Retina (tissue), 1 donor: ENCODE data around the gene DCC.

Experiments
- DNase-seq: peaks from one replicate; pipeline ENCODE4 v3.0.0-alpha.2; 2016

The DCC gene

GRCh38 chr18:53254265-53254664 is 914.3 kb downstream of the DCC start:
- DNase-seq = no peak

GRCh38 chr18:53261241-53261640 is 921.2 kb downstream of the DCC start:
- no peak for DNase-seq

DNA sequence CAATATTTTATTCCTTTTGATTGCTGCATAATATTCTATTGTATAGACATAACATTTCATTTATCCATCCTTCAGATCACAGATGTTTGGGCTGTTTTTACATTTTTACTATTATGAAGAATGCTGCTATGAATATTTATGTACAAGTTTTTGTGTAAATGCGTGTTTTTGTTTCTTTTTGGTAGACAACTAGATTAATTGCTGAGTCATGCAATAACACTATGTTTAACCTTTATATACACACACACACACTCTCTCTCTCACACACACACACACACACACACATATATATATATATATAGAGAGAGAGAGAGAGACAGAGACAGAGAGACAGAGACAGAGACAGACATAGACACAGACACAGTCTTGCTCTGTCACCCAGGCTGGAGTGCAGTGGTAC is 926.9 kb downstream of the DCC start:
- no peak for DNase-seq

GRCh38 chr18:53268455-53268854 is 928.5 kb downstream of the DCC start:
- no peak for DNase-seq

- DNase-seq = no peak
These were observed 941.4 kb downstream of the DCC start for GRCh38 chr18:53281406-53281805.

GRCh38 chr18:53283708-53284107 is 943.7 kb downstream of the DCC start:
- DNase-seq = no peak

DNA sequence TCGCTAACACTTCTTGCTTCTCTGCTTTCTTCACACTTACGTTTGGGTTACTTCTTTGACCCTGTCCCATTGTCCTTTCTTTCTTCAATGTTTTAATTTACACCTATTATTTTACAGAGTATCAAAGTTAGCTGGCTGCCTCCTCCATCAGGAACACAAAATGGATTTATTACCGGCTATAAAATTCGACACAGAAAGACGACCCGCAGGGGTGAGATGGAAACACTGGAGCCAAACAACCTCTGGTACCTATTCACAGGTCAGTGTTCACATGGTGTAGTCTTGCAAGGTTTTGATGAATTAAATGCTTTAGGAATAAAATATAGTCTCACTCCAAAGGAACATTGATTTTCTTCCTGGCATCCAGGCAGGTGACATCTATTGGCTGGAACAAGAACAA is 965.5 kb downstream of the DCC start:
- no peak for DNase-seq

GRCh38 chr18:53319628-53320027 is 979.6 kb downstream of the DCC start:
- no peak for DNase-seq

DNA sequence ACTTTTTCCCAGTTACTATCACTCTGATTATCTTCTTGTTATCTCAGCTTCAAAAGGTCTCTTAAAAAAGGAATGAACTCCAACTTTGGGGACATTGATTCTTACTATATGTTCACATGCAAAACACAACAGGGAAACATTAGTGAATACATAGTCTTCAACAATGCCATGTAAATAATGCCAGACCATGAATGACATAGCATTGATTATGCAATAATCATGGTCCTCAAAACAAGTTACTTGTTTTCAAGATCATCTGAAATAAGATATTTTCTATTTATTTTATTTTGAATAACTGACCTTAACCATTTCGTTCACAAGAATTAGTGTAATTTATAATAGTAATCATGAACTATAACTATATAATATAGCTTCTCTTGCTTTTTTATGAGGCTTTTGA is 982.2 kb downstream of the DCC start:
- DNase-seq = no peak

GRCh38 chr18:53324353-53324752 is 984.4 kb downstream of the DCC start:
- DNase-seq = no peak

DNA sequence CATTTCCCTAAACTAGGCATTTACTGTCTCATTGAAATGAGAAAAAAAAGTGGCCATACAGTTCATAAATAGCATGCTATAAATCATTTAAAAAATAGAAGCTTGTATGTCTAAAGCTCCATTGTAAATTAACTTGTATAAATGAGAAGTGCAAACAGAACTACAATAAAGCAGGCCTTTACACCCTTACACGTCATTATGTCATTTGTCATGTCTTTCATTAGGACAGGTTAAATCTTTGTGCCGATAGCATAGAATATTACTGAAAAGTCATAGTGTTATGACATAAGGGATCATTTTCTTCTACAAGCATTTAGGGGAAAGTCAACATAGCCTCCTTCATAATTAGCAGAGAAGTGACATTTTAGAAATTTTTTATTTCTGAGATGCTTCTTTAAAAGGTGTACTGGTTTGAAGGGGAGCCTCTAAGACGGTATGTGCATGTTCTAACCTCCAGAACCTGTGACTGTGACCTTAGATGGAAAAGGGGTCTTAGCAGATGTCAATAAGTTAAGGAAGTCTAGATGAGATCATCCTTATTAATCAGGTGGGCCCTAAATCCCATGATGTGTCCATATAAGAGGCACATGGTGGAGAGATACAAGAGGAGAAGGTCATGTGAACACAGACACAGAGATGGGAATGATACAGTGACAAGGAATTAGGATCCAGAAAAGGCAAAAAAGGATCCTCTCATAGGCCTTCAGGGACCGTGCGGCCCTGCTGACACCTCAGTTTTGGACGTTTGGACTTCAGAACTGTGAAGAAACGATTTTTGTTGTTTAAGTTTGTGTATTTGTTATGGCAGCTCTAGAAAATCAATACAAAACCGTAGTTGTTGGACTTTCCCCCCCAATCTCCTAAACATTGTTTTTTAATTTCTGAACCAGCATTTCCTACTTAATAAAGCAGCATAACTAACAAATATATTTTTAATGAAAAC is 1020.8 kb downstream of the DCC start:
- no peak for DNase-seq

- no peak for DNase-seq
These were observed 1035.6 kb downstream of the DCC start for GRCh38 chr18:53375621-53376020.

DNA sequence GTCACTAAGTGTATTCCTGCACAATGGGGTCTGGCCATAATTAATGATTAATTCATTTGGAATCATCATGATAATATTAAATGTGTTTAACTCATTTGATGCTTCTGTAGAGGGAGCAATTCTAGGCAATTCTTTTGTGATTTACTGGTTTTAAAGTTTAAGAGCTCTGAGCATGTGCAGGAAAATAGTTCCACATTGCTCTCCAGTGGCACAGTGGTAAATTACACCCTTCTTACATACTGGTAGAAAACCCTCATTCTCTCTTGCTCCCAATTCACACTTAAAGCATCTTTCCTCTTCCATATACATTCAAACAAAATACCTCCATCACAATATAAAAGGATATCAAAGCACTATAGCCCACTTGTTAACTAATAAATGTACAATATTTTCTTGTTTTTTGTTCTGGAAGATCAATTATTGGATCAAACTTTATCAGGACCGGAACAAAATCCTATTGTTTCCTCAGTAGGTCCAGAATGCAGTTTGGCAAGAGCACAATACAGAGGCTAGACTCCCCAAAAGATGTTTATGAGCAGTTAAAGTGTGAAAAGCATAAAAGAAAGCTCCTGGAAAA is 1040.2 kb downstream of the DCC start:
- peak; percentile 47 for DNase-seq

GRCh38 chr18:53382870-53383269 is 1042.9 kb downstream of the DCC start:
- no peak for DNase-seq

- DNase-seq = no peak
These were observed 1045.9 kb downstream of the DCC start for GRCh38 chr18:53385889-53386288.

- no peak for DNase-seq
These were observed 1047.6 kb downstream of the DCC start for GRCh38 chr18:53387581-53387980.

DNA sequence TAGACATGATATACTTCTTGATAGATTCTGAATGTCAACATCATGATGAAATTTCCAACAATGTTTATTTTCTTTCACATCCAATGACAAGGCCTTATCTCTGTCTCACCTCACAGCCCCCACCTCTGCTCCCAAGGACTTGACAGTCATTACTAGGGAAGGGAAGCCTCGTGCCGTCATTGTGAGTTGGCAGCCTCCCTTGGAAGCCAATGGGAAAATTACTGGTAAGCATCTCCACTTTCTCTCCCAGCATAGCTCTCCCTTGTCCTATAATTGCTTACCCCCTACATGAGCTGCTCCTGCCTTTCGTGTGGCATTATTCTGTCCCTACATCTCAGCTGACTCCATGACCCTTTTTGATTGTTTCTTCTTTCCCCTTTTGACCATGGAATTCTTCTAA is 1062.7 kb downstream of the DCC start:
- DNase-seq = no peak

DNA sequence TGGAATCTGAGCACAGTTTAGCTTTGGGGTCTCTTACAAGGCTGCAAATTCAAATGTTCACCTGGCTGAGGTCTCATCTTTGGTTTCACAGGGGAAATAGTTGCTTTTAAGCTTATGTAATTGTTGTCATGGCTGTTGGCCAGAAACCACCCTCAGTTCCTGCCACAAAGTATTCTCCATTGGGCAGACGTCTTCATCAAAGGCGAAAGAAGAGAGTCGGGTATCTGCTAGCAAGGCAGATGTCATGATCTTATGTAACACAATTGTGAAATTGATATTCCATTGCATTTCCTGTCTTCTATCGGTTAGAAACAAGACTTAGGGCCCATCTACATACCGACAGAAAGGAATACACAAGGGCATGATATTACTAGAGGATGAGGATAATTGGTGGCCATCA is 1068.3 kb downstream of the DCC start:
- no peak for DNase-seq

DNA sequence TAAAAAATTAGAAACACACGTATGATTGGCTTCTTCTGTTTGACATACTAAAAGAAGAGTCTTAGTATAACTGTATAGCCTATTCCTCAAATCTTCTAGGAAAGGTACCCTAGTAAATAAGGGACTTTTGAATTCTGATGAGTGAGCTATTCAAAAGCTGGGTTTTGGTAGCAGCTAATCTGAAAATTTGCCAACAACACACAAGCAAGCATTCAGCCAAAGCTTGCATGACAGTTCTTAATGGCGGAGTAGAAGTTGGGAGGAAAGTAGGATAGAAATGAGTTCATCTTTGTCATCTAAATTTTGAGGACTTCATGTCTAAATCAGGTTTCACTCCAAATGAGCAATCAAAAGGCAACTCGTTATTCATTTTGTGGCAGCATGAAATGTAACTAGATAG is 1071.5 kb downstream of the DCC start:
- no peak for DNase-seq

- no peak for DNase-seq
These were observed 1077.0 kb downstream of the DCC start for GRCh38 chr18:53417003-53417402.

DNA sequence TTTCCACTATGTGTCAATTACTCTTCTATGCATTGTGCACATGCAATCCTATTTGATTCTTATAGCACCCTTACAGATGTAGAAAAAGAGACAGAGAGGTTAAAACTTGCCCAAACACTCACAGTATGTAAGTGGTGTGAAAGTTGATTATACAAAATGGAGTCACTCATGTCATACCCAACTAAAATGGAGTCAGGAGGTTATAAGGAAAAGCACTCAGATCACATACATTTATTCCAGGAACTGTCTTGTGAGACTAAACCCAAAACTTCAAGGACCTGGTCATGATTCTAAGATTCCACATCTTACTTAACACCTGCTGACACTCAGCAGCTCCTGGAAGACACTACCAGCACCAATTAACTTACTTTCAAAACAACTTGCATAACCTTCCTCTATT is 1081.9 kb downstream of the DCC start:
- DNase-seq = no peak

DNA sequence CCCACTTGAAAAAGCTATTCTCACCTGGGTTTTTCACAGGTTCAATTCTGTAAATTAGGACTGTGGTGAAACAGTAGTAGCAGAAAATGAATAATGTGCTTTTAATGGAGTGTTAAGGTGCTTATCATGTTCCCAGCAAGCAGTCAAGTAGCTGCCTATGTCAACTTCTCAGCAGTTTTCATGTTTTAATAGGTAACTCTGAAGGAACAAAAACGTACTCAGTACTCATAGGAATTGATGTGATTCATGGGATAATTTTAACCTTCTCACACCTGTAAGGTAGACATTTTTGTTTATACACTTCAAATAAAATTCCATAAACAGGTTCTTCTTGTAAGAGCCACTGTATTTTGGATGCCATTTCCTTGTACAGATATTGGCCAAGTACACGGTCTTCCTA is 1082.9 kb downstream of the DCC start:
- no peak for DNase-seq

DNA sequence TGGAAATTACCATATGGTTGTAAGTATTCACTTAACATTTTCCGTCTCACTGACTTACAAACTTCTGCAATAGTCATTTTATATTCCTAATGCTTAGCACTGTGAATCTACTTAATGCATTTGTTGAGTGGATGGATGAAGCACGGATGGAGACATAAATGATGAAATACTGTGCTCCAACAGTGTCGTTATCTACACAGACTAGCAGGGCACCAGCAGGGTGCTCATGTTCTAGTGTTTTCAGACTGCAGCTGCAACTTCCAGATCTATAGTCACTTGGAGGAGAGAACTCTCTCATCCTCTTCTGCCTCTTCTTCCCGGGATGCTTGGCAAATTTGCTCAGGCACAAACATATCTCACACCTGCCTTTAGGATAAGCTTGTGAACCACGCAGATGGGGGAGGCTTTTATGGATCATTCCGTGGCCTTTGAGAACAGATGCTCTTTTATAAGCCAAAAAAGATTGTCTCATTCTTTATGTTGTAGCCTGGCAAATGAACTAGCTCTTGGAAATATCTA is 1086.7 kb downstream of the DCC start:
- no peak for DNase-seq

- no peak for DNase-seq
These were observed 1101.9 kb downstream of the DCC start for GRCh38 chr18:53441761-53442414.
